GM18858 (cell line): Measurements from ENCODE around the gene GRWD1.

ENCODE experiments used
- ATAC-seq: cut with Tn5 transposase; IDR thresholded peaks from one replicate; pipeline ENCODE4 v1.9.1; 2021; ENCODE audit not compliant: unreplicated experiment

Gene GRWD1

DNA sequence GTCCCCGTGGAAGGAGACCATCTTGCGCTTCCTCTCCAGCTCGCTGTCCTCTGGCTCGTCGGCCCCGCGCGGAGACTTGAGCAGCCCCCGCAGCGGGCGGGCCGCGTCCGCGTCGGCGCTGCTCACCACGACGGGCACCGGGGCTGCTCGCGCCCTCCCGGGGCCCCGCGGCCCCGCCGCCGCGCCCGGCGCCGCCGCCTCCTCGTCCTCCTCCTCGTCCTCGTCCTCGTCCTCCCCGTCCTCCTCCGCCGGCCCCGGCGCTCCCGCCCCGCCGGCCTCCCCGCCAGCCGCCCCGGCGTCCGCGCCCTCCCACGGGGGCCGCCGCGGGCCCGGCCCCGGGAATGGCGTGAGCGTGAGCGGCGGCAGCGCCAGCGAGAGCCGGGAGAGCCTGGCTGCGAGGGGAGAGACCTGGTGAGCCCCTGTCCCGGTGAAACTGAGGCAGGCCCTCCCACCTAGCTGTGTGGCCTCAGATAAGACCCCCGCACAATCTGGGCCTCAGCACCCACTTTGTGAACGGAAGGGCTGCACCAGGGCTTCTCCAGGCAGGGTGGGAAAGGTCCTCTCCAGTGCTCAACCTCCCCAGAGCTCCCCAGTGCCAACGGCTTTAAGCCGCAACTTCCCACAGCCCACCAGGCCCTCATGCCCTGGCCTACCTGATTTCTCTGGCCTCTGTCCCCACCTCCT, 48.1 kb downstream of the GRWD1 start:
- no peak for ATAC-seq

DNA sequence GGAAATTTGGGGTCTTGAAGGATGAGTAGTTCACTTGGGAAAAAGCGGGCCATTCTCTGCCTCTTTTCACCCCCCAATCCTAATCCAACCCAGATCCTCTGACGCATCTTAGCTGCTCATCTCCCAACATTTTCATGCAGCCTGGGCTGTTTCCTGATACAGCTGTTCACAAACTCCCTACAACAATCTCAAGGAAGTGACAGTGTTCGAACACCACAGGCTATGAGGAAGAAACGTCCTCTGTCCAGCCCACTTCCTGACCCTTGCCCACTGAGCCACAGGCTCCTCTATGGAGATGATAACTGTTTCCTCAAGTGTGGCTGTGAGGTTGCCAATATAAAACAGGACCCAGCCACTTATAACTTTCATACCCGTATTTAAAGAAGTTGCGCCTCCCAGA, 49.6 kb downstream of the GRWD1 start:
- no peak for ATAC-seq

DNA sequence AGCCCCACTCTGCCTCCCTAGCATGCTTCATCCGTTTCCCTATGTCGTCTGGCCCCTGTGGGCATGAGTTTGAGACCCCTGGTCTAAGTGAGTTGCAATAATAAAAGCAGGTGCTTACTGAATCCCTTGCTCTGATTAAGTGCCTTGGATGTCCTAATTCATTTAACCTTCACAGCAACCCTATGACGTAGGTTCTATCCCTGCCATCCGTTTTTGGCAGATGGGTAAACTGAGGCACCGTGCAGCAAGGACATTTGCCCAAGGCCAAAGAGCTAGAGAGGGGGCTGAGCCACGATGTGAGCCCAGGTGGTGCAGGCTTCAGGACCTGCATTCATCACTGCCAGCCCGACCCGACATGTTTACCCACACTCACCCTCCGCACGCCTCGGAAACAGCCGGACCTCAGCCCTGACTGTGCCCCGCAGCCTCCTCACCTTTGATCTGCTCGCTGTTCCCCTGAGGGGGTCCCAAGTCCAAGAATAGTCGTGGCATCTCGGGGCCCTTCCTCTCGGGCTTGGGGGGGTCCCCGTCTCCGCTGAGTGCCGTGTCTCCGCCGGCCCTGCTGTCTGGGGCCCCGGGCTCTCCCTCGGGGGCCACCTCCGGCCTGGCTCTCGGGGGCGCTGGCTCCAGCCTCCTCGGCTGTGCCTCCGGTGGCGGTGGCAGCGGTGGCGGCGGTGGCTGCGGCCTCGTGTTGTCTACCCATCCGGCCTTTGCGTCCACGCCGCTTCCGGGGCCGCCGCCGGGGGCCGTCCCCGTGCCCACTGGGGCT, 51.4 kb downstream of the GRWD1 start:
- no peak for ATAC-seq

GRCh38 chr19:48497728-48498594, 52.2 kb downstream of the GRWD1 start:
- no peak for ATAC-seq

DNA sequence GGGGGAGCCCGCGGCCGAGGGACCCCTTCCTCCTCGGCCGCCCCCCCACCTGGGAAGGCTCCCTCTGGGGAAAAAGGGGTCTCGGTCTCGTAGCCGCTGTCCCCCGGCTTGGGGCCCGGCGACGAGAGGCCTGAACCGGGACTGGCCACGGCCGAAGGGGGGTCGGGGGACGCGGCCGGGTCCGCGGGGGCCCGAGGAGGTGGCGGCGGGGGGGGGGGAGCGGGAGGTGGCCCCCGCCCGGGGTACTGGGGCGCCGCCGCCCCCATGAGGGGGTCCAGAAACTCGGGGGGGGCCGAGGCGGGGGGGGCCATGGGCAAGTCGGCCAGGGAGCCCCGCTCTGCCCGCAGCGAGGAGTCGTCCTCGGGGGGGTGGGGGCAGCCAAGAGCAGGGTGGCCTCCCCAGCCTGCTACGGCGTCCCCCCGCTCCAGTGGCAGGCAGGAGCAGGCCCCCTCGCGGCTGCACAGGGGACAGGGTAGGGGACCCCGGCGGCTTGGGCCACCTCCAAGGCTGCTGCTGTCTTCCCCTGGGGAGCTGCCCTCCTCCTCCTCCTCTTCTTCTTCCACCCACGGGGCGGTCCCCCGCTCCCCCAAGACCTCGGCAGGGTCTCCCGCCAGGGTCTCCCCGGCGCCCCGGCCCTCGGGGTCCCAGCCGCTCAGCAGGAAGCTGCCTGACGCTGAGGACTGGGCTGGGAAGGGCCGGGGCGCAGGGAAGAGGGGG, 53.0 kb downstream of the GRWD1 start:
- no peak for ATAC-seq

GRCh38 chr19:48499316-48500090, 53.7 kb downstream of the GRWD1 start:
- no peak for ATAC-seq

GRCh38 chr19:48500830-48501493, 55.2 kb downstream of the GRWD1 start:
- ATAC-seq, result no peak

GRCh38 chr19:48501494-48502349, 55.9 kb downstream of the GRWD1 start:
- no peak for ATAC-seq

- no peak for ATAC-seq
Measured at GRCh38 chr19:48502350-48503018, 56.7 kb downstream of the GRWD1 start.

DNA sequence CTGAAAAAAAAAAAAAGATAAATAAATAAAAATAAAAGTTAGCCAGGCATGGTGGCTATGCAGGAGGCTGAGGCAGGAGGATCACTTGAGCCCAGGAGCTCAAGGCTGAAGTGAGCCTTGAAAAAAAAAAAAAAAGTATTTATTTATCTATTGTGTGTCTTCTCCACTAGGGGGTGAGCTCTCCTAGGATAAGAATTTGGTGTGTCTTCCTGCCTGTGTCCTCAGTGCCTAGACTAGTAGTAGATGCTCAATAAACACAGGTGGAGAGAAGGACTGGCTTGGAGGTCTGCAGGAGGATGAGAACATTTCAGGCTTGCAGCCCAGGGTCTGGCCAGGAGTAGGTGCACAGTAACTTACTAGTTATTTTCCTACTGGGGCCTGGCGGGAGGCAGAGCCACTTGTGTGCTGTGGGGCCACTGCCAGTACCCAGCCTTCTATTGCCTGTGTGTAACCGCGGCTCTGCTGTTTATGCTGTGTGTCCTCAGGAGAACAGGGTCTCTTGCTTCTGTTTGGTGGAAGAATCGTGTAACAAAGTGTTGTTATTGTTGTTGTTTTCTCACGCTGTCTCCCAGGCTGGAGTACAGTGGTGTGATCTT, 60.5 kb downstream of the GRWD1 start:
- ATAC-seq, result no peak
